ENCODE data around the gene ECPAS.

Gene ECPAS

DNA sequence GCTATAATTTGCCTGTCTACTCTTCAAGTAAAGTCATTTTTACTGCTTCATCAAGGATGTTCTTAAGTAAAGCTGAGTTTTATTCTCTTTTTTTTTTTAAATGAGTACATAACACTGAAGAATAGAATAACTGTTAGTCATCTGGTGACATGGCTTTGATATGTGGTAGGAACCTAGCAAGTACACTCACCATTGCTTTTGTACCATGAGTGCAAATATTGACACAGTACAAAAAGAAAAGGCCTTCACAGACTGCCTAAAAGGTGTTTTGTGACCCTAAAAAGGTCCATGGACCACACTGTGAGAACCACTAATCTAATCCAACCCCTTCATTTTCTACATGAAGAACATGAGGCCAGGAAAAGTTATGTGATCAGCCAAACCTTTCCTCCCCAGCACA lies 55.0 kb downstream of the ECPAS start:
- DNase-seq (ENCODE audit: low spot score), result no peak
- in situ Hi-C loops (cut with MboI; ENCODE audit: low sequenced_read_pairs, unreplicated experiment), result no loop called here
- TF ChIP-seq CTCF (IDR thresholded peaks at IDR 0.05; ENCODE audit: borderline replicate concordance, control extremely low read depth, extremely low read depth, insufficient read depth, missing control alignments), result no peak

- no peak for TF ChIP-seq CTCF (IDR thresholded peaks at IDR 0.05; ENCODE audit: borderline replicate concordance, control extremely low read depth, extremely low read depth, insufficient read depth, missing control alignments)
- in situ Hi-C loops (cut with MboI; ENCODE audit: low sequenced_read_pairs, unreplicated experiment), result no loop called here
- no peak for DNase-seq (ENCODE audit: low spot score)
Measured at GRCh38 chr9:111427186-111427585, 57.0 kb downstream of the ECPAS start.

DNA sequence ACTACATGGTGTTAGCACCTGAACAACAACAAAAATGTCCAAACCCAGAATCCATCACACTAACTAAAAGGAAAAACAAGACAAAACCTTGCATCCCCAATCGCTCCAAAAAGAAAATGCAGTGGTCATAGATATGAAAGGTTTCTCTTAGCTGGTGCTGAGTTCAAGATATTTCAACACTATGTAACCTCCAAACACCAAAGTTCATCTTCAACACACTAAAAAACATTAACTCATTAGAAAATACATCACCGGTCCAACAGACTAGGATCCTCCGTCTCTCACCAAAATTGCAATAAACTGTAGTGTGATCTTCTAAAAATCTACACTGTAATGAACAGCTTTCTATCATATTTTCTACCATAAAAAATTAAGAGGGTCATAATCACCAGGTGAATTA lies 60.8 kb downstream of the ECPAS start:
- DNase-seq (ENCODE audit: low spot score), result no peak
- in situ Hi-C loops (cut with MboI; ENCODE audit: low sequenced_read_pairs, unreplicated experiment), result no loop called here

DNA sequence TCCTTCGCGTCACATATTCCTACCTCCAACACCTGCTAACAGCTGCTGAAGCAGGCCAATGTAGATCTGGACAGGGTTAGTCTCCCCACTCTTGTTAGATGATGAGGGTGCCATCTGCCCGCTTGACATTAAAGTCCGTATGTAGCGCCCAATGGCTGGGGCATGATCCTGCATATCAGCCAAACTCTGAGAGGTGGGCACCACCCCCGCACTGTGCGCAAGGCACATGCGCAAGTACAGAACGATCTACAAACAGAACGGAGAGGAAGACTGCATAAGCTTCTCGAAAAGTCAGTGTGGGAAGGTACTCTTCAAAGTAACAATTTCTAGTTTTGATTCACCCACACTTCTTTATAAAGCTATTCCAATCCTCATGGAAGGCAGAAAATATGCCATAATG lies 69.8 kb downstream of the ECPAS start:
- no peak for DNase-seq (ENCODE audit: low spot score)
- TF ChIP-seq CTCF (IDR thresholded peaks at IDR 0.05; ENCODE audit: borderline replicate concordance, control extremely low read depth, extremely low read depth, insufficient read depth, missing control alignments), result no peak
- in situ Hi-C loops (cut with MboI; ENCODE audit: low sequenced_read_pairs, unreplicated experiment), result no loop called here

More for the DNA sequence above, 60.8 kb downstream of the ECPAS start:
- no peak for TF ChIP-seq CTCF (IDR thresholded peaks at IDR 0.05; ENCODE audit: borderline replicate concordance, control extremely low read depth, extremely low read depth, insufficient read depth, missing control alignments)

- no peak for TF ChIP-seq CTCF (IDR thresholded peaks at IDR 0.05; ENCODE audit: borderline replicate concordance, control extremely low read depth, extremely low read depth, insufficient read depth, missing control alignments)
- no peak for DNase-seq (ENCODE audit: low spot score)
- in situ Hi-C loops (cut with MboI; ENCODE audit: low sequenced_read_pairs, unreplicated experiment), result no loop called here
Measured at GRCh38 chr9:111413996-111414395, 70.2 kb downstream of the ECPAS start.

DNA sequence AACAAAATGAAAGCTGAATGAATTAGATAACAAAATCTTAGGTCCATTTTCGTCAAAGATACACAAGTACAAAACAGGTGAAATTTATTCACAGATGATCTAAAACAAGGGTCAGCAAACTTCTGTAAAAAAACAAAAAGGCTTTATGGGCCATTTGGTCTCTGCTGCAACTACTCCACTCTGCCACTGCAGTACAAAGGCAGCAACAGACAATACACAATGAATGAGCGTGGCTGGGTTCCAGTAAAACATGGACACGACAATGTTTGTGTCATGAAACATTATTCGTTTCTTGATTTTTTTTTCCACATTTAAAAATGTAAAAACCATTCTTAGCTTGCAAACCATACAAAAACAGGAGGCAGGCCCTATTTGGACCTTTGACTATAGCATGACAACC lies 71.9 kb downstream of the ECPAS start:
- in situ Hi-C loops (cut with MboI; ENCODE audit: low sequenced_read_pairs, unreplicated experiment), result no loop called here
- no peak for DNase-seq (ENCODE audit: low spot score)
- no peak for TF ChIP-seq CTCF (IDR thresholded peaks at IDR 0.05; ENCODE audit: borderline replicate concordance, control extremely low read depth, extremely low read depth, insufficient read depth, missing control alignments)

DNA sequence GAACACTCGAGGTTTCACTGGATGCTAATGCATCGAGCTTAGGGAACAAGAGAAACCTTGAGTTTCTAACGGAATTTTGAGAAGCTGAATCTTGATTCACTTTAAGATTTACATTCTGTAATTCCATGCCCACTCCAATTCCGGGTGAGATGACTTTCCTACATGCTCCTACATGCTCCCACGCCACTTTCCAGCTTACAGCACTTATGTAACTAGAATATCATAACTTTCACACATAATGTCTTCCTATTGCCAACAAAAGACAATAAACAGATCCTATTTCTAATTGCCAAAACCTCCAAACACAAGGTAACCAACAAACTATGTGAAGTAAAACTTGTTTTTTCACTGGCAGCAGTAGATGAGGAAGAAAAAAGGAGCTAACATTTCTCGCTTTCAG lies 72.9 kb downstream of the ECPAS start:
- no peak for DNase-seq (ENCODE audit: low spot score)
- in situ Hi-C loops (cut with MboI; ENCODE audit: low sequenced_read_pairs, unreplicated experiment), result no loop called here
- TF ChIP-seq CTCF (IDR thresholded peaks at IDR 0.05; ENCODE audit: borderline replicate concordance, control extremely low read depth, extremely low read depth, insufficient read depth, missing control alignments), result no peak
